HCT116 (cell line): Measurements from ENCODE around the gene PRPF40B. TPM values are rescaled to one million over a fixed set of nuclear protein-coding genes. Genes with fewer than 3 reads are reported as not detected.

ENCODE experiments used
- ATAC-seq: fragments of 200-7000 bp; cut with Tn5 transposase; 2 replicates; pipeline ENCODE4 v1.9.1; 2020; ENCODE audit warnings: mild to moderate bottlenecking, moderate library complexity
- BruUV-seq: library from RNA; stranded (reverse); fragments of 400-500 nt; replicated peaks from 2 replicates; lab custom pipeline; 2021; lab: Mats Ljungman, UMichigan
- CTCF ChIA-PET: fragments of 300-600 bp; sonication (Branson Sonifier 250); formaldehyde crosslinking; loops from one replicate; lab custom pipeline; 2021; ENCODE audit warnings: antibody characterized with exemption; lab: Charles Lee
- POLR2A ChIA-PET: fragments of 300-600, 350-600 bp; sonication (Branson Sonifier 250); formaldehyde crosslinking; loops from one replicate; lab custom pipeline; 2021; ENCODE audit warnings: antibody characterized with exemption; lab: Charles Lee
- RAD21 ChIA-PET, 2 experiments: fragments of 300-600 bp; sonication (Branson Sonifier 250); formaldehyde crosslinking; loops; one replicate each; lab custom pipeline; 2023; ENCODE audit warnings: low total read pairs in 2 of 2; ENCODE audit not compliant: uncharacterized antibody in 2 of 2, unreplicated experiment in 2 of 2, low non-redundant PET in 1 of 2; lab: Charles Lee
- DNase-seq: peaks from one replicate; pipeline ENCODE4 v3.0.0-alpha.2; 2010; ENCODE audit warnings: low read depth, low spot score
- H2AFZ ChIP-seq: fragments of 200-600 bp; shearing (Covaris generic), sonication (generic); 2 replicates; pipeline ENCODE4 v1.6.1; 2017; ENCODE audit warnings: low read depth, mixed run types, mixed read lengths, antibody characterized with exemption, low read length; ENCODE audit not compliant: poor library complexity, severe bottlenecking
- H3K27ac ChIP-seq: 2 replicates; pipeline ENCODE4 v1.5.1; 2012; ENCODE audit warnings: low read depth, low read length
- H3K27me3 ChIP-seq: fragments of 200-600 bp; sonication (generic); 2 replicates; pipeline ENCODE4 v1.6.1; 2016; ENCODE audit warnings: mixed run types, low read length, mixed read lengths; ENCODE audit not compliant: insufficient read depth
- H3K36me3 ChIP-seq, 2 experiments: fragments of 200-500 bp in 1 of 2; fragments of 200-600 bp in 1 of 2; sonication (Bioruptor generic) in 1 of 2; sonication (generic) in 1 of 2; 2 replicates each; pipeline versions ENCODE4 v1.5.1 to v1.6.1; 2014 to 2016; ENCODE audit warnings: low read length in 2 of 2, inconsistent platforms in 1 of 2, mixed read lengths in 1 of 2, mixed run types in 1 of 2; ENCODE audit not compliant: insufficient read depth in 2 of 2, control insufficient read depth in 1 of 2
- H3K4me1 ChIP-seq, 2 experiments: fragments of 200-600 bp in 1 of 2; sonication (generic) in 1 of 2; 2 replicates each; pipeline versions ENCODE4 v1.5.1 to v1.6.1; 2012 to 2017; ENCODE audit warnings: low read length in 2 of 2, inconsistent platforms in 1 of 2, mild to moderate bottlenecking in 1 of 2, mixed read lengths in 1 of 2, mixed run types in 1 of 2, moderate library complexity in 1 of 2; ENCODE audit not compliant: insufficient read depth in 2 of 2, control insufficient read depth in 1 of 2
- H3K4me2 ChIP-seq: fragments of 200-600 bp; sonication (generic); 2 replicates; pipeline ENCODE4 v1.6.1; 2017; ENCODE audit warnings: mixed run types, low read length, mixed read lengths
- H3K4me3 ChIP-seq, 2 experiments: fragments of 200-600 bp in 1 of 2; sonication (generic) in 1 of 2; replicated peaks in 1 of 2; 2 replicates each; pipeline ENCODE4 v1.5.1; 2011 to 2016; ENCODE audit warnings: low read length in 2 of 2, control low read depth in 1 of 2, low read depth in 1 of 2, mild to moderate bottlenecking in 1 of 2, mixed read lengths in 1 of 2, mixed run types in 1 of 2
- H3K79me2 ChIP-seq: fragments of 200-600 bp; sonication (generic); 2 replicates; pipeline ENCODE4 v1.6.1; 2017; ENCODE audit warnings: mild to moderate bottlenecking, mixed run types, low read length, moderate library complexity, mixed read lengths; ENCODE audit not compliant: insufficient read depth
- H3K9ac ChIP-seq: fragments of 200-600 bp; sonication (generic); 2 replicates; pipeline ENCODE4 v1.6.1; 2016; ENCODE audit warnings: low read length, mixed read lengths
- H3K9me2 ChIP-seq: fragments of 200-600 bp; sonication (generic), shearing (Covaris generic); 2 replicates; pipeline ENCODE4 v1.6.1; 2017; ENCODE audit warnings: mixed run types, mild to moderate bottlenecking, moderate library complexity; ENCODE audit not compliant: insufficient read depth
- H3K9me3 ChIP-seq, 2 experiments: fragments of 200-500 bp in 1 of 2; fragments of 200-600 bp in 1 of 2; sonication (Bioruptor generic) in 1 of 2; sonication (generic) in 1 of 2; 2 replicates each; pipeline ENCODE4 v1.6.1; 2014 to 2017; ENCODE audit warnings: low read length in 2 of 2, mixed read lengths in 2 of 2, inconsistent platforms in 1 of 2, low read depth in 1 of 2, mild to moderate bottlenecking in 1 of 2, mixed run types in 1 of 2, moderate library complexity in 1 of 2; ENCODE audit not compliant: control insufficient read depth in 1 of 2, insufficient read depth in 1 of 2
- H4K20me1 ChIP-seq: fragments of 200-600 bp; sonication (generic), shearing (Covaris generic); 2 replicates; pipeline ENCODE4 v1.6.1; 2017; ENCODE audit warnings: mixed run types, mild to moderate bottlenecking, moderate library complexity; ENCODE audit not compliant: insufficient read depth
- CBX3 ChIP-seq: IDR thresholded peaks from 2 replicates; pipeline ENCODE4 v1.6.1; 2012; ENCODE audit warnings: low read depth
- FOSL1 ChIP-seq: IDR thresholded peaks from 2 replicates; pipeline ENCODE4 v1.6.1; 2012; ENCODE audit warnings: low read depth
- JUND ChIP-seq: IDR thresholded peaks from 2 replicates; pipeline ENCODE4 v1.6.1; 2012
- POLR2A ChIP-seq: IDR thresholded peaks from 2 replicates; pipeline ENCODE4 v1.7.0; 2011; ENCODE audit warnings: borderline replicate concordance; ENCODE audit not compliant: insufficient read depth, insufficient read length; ENCODE audit errors: extremely low read depth
- POLR2AphosphoS5 ChIP-seq: IDR thresholded peaks from 2 replicates; pipeline ENCODE4 v1.6.1; 2011; ENCODE audit warnings: mild to moderate bottlenecking, low read depth, low read length, moderate library complexity
- RAD21 ChIP-seq: IDR thresholded peaks from 2 replicates; pipeline ENCODE4 v1.6.1; 2012; ENCODE audit warnings: low read depth, mild to moderate bottlenecking
- SIN3A ChIP-seq: IDR thresholded peaks from 2 replicates; pipeline ENCODE4 v1.6.1; 2012; ENCODE audit warnings: low read depth
- SP1 ChIP-seq: IDR thresholded peaks from 2 replicates; pipeline ENCODE4 v1.6.1; 2012; ENCODE audit warnings: low read depth
- YY1 ChIP-seq: IDR thresholded peaks from 2 replicates; pipeline ENCODE4 v1.6.1; 2011; ENCODE audit warnings: low read length, low read depth, moderate library complexity, mild to moderate bottlenecking; ENCODE audit not compliant: insufficient replicate concordance; ENCODE audit errors: extremely low read depth
- ZFX ChIP-seq: fragments of 450-650 bp; IDR thresholded peaks from 2 replicates; pipeline ENCODE4 v1.6.1; 2017
- ZNF274 ChIP-seq: fragments of 200-500 bp; sonication (Bioruptor generic); IDR thresholded peaks from 2 replicates; pipeline ENCODE4 v1.6.1; 2014; ENCODE audit warnings: mild to moderate bottlenecking, low read depth, low read length, inconsistent platforms
- intact Hi-C: fragments of 100-400 bp; cut with micrococcal nuclease; formaldehyde crosslinking; loops from 2 replicates; pipeline ENCODE4 v1.10.0; 2022
- total RNA-seq: library from RNA; stranded (reverse); gene quantifications from one replicate; pipeline ENCODE4 v1.2.1, GENCODE V29; 2021; ENCODE audit not compliant: unreplicated experiment
- TF ChIP-seq, protein P1 (sequence below), 3 experiments: fragments of 200-600 bp in 1 of 3; sonication (generic) in 1 of 3; IDR thresholded peaks in 2 of 3; conservative IDR thresholded peaks in 1 of 3; 2 replicates each; pipeline ENCODE4 v1.5.1; 2012 to 2017; ENCODE audit warnings: low read depth in 2 of 3, low read length in 2 of 3, antibody characterized with exemption in 1 of 3, borderline replicate concordance in 1 of 3, control low read depth in 1 of 3, mild to moderate bottlenecking in 1 of 3, mixed read lengths in 1 of 3, mixed run types in 1 of 3, moderate library complexity in 1 of 3; ENCODE audit not compliant: insufficient read depth in 1 of 3
- TF ChIP-seq, protein P2 (sequence below): IDR thresholded peaks from 2 replicates; pipeline ENCODE4 v1.6.1; 2011; ENCODE audit warnings: mild to moderate bottlenecking, low read length, moderate library complexity; ENCODE audit not compliant: insufficient replicate concordance; ENCODE audit errors: extremely low read depth

Gene PRPF40B
- total RNA-seq, 1 experiment from 2014 or later: 29.0 TPM

DNA sequence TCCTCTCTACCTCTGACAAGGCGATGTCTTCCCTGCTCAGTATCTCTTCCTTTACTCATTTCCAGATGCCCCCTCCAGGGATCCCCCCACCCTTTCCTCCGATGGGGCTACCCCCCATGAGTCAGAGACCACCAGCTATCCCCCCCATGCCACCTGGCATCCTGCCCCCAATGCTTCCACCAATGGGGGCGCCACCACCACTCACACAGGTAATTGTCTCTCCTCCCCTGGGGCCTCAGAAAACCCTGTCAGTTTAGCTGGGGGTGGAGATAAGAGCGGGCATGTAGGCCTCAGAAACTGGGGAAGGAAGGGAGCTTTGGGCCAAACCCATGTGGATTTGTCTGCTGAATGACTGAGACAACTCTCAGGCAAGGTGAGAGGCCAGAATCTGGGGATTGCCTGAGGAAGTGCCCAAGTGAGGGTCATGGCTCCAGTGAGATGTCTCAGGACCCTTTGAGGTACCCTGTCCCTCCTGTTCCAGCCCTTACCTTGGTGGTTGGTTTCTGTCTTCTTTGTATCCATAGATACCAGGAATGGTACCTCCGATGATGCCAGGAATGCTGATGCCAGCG, 8.1 kb downstream of the PRPF40B start:
- no peak overlapping the region for H3K4me2 ChIP-seq
- H2AFZ ChIP-seq: no peak overlapping the region
- H3K36me3 ChIP-seq: no peaks in the 10 kb centered on the region
- ChIA-PET RAD21 (no interaction called here), CTCF (interaction anchor here (1.7 kb wide), 1 partner anchor 8 kb away, joined by 4 read pairs; the partner anchor contains the start of gene PRPF40B)
- no peaks in the 10 kb centered on the region for H3K27me3 ChIP-seq
- H4K20me1 ChIP-seq: no peaks in the 10 kb centered on the region
- no peak for DNase-seq
- H3K9me2 ChIP-seq: no peaks in the 10 kb centered on the region
- ATAC-seq: no peak
- no peak overlapping the region for H3K9ac ChIP-seq
- H3K4me1 ChIP-seq: peaks cover 8 to 20% of the 10 kb centered on the region in 2 experiments; a peak in 3 of 4 replicates
- TF ChIP-seq, protein P1, sequence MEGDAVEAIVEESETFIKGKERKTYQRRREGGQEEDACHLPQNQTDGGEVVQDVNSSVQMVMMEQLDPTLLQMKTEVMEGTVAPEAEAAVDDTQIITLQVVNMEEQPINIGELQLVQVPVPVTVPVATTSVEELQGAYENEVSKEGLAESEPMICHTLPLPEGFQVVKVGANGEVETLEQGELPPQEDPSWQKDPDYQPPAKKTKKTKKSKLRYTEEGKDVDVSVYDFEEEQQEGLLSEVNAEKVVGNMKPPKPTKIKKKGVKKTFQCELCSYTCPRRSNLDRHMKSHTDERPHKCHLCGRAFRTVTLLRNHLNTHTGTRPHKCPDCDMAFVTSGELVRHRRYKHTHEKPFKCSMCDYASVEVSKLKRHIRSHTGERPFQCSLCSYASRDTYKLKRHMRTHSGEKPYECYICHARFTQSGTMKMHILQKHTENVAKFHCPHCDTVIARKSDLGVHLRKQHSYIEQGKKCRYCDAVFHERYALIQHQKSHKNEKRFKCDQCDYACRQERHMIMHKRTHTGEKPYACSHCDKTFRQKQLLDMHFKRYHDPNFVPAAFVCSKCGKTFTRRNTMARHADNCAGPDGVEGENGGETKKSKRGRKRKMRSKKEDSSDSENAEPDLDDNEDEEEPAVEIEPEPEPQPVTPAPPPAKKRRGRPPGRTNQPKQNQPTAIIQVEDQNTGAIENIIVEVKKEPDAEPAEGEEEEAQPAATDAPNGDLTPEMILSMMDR (IDR thresholded peaks at IDR 0.05 in 2 of 3, conservative IDR thresholded peaks at IDR 0.05 in 1 of 3; ENCODE audit: borderline replicate concordance in 1 of 3, insufficient read depth in 1 of 3, low read depth in 2 of 3, low read length in 2 of 3): 0 out of 6 replicates have a peak, but pooled peaks of 1 of the 3 experiments have one; percentile 21
- TF ChIP-seq CBX3: no peak
- TF ChIP-seq ZNF274: no peak
- TF ChIP-seq, all 23 proteins: peak for 1
- POLR2A ChIA-PET: no interaction called here
- intact Hi-C loops: no loop called here
- no peaks in the 10 kb centered on the region for H3K9me3 ChIP-seq
- no peak overlapping the region for H3K27ac ChIP-seq
- no peaks in the 10 kb centered on the region; the same call in 1 of the 2 replicates for H3K79me2 ChIP-seq
- no TSS peak for BruUV-seq
- no peak overlapping the region for H3K4me3 ChIP-seq

DNA sequence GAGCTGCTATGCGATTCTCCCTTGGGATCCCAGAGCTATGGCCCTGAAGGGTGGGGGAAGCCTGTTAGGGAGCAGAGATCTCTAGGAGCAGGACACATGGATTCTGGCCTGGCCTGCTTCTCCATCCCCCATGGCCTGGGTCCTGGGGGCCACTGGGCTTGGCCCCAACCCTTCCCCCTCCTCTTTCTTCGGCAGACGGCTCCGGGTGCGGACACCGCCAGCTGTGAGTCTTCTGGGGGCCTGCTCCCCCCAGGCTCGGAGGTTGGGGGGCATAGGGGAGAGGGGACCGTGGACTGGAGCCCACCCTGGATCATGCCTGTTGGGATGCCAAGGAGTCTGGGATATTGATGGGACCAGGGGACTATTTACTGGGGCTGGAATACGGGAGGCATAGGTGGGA, 9.0 kb downstream of the PRPF40B start:
- H3K9ac ChIP-seq: no peak overlapping the region
- BruUV-seq: no TSS peak
- ChIA-PET CTCF (interaction anchor here (1.7 kb wide), 1 partner anchor 9 kb away, joined by 4 read pairs; the partner anchor contains the start of gene PRPF40B), POLR2A (no interaction called here), RAD21 (no interaction called here)
- no peaks in the 10 kb centered on the region for H3K27me3 ChIP-seq
- ATAC-seq: no peak
- H3K79me2 ChIP-seq: no peaks in the 10 kb centered on the region
- intact Hi-C loops: no loop called here
- H2AFZ ChIP-seq: no peak overlapping the region
- no peak for DNase-seq
- peaks cover 6 to 10% of the 10 kb centered on the region in 2 experiments; a peak in 3 of 4 replicates for H3K4me1 ChIP-seq
- no peak overlapping the region for H3K27ac ChIP-seq
- TF ChIP-seq RAD21: no peak
- TF ChIP-seq SP1: no peak
- TF ChIP-seq POLR2AphosphoS5: no peak
- TF ChIP-seq JUND: no peak
- no peak for TF ChIP-seq POLR2A
- no peak for TF ChIP-seq ZNF274
- TF ChIP-seq, protein P2, sequence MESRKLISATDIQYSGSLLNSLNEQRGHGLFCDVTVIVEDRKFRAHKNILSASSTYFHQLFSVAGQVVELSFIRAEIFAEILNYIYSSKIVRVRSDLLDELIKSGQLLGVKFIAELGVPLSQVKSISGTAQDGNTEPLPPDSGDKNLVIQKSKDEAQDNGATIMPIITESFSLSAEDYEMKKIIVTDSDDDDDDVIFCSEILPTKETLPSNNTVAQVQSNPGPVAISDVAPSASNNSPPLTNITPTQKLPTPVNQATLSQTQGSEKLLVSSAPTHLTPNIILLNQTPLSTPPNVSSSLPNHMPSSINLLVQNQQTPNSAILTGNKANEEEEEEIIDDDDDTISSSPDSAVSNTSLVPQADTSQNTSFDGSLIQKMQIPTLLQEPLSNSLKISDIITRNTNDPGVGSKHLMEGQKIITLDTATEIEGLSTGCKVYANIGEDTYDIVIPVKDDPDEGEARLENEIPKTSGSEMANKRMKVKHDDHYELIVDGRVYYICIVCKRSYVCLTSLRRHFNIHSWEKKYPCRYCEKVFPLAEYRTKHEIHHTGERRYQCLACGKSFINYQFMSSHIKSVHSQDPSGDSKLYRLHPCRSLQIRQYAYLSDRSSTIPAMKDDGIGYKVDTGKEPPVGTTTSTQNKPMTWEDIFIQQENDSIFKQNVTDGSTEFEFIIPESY: no peak
- no peak for TF ChIP-seq FOSL1
- no peak for TF ChIP-seq ZFX
- no peak for TF ChIP-seq SIN3A
- TF ChIP-seq YY1: no peak
- H3K9me2 ChIP-seq: no peaks in the 10 kb centered on the region
- H3K4me3 ChIP-seq: no peak overlapping the region
- no peaks in the 10 kb centered on the region for H3K9me3 ChIP-seq
- H3K4me2 ChIP-seq: no peak overlapping the region
- H4K20me1 ChIP-seq: no peaks in the 10 kb centered on the region
- H3K36me3 ChIP-seq: no peaks in the 10 kb centered on the region
